HEK293 (cell line): Measurements from ENCODE around the gene TMEM88.

ENCODE experiments used
- HOXD13 ChIP-seq: sonication (generic); formaldehyde crosslinking; IDR thresholded peaks from 2 replicates; pipeline ENCODE4 v1.8.0; 2022; ENCODE audit warnings: missing genetic modification reagents, borderline replicate concordance
- IKZF3 ChIP-seq: fragments of 450-650 bp; IDR thresholded peaks from 2 replicates; pipeline ENCODE4 v1.5.0; 2018; ENCODE audit warnings: missing biosample characterization, mild to moderate bottlenecking, missing genetic modification characterization, moderate library complexity
- OSR2 ChIP-seq: fragments of 450-650 bp; formaldehyde crosslinking; IDR thresholded peaks from 2 replicates; pipeline ENCODE4 v1.5.1; 2016; ENCODE audit warnings: missing biosample characterization, missing genetic modification characterization
- SCRT1 ChIP-seq: fragments of 450-650 bp; formaldehyde crosslinking; IDR thresholded peaks from 2 replicates; pipeline ENCODE4 v1.5.1; 2016; ENCODE audit warnings: missing biosample characterization, missing genetic modification characterization, borderline replicate concordance
- SP7 ChIP-seq: fragments of 450-650 bp; formaldehyde crosslinking; IDR thresholded peaks from 2 replicates; pipeline ENCODE4 v1.5.1; 2016; ENCODE audit warnings: missing biosample characterization, missing genetic modification characterization
- TRIM28 ChIP-seq: IDR thresholded peaks from 2 replicates; pipeline ENCODE4 v1.6.1; 2011; ENCODE audit warnings: low read length, control low read depth, borderline replicate concordance
- ZBTB1 ChIP-seq: fragments of 450-650 bp; formaldehyde crosslinking; IDR thresholded peaks from 2 replicates; pipeline ENCODE4 v1.5.1; 2016; ENCODE audit warnings: missing biosample characterization, missing genetic modification characterization
- ZBTB21 ChIP-seq: fragments of 450-650 bp; formaldehyde crosslinking; IDR thresholded peaks from 2 replicates; pipeline ENCODE4 v1.5.1; 2017; ENCODE audit warnings: missing biosample characterization, missing genetic modification characterization
- ZBTB48 ChIP-seq: fragments of 450-650 bp; formaldehyde crosslinking; IDR thresholded peaks from 2 replicates; pipeline ENCODE4 v1.5.1; 2016; ENCODE audit warnings: missing biosample characterization, missing genetic modification characterization
- ZNF114 ChIP-seq: fragments of 450-650 bp; formaldehyde crosslinking; IDR thresholded peaks from 2 replicates; pipeline ENCODE4 v1.5.0; 2017; ENCODE audit warnings: missing biosample characterization, missing genetic modification characterization
- ZNF175 ChIP-seq: fragments of 450-650 bp; formaldehyde crosslinking; IDR thresholded peaks from 2 replicates; pipeline ENCODE4 v1.5.1; 2016; ENCODE audit warnings: missing biosample characterization, missing genetic modification characterization
- ZNF239 ChIP-seq: fragments of 450-650 bp; formaldehyde crosslinking; IDR thresholded peaks from 2 replicates; pipeline ENCODE4 v1.5.1; 2016; ENCODE audit warnings: missing biosample characterization, missing genetic modification characterization
- ZNF24 ChIP-seq: fragments of 450-650 bp; formaldehyde crosslinking; IDR thresholded peaks from 2 replicates; pipeline ENCODE4 v1.5.1; 2016; ENCODE audit warnings: missing biosample characterization, missing genetic modification characterization
- ZNF248 ChIP-seq: fragments of 450-650 bp; formaldehyde crosslinking; IDR thresholded peaks from 2 replicates; pipeline ENCODE4 v1.5.1; 2017; ENCODE audit warnings: missing biosample characterization, missing genetic modification characterization
- ZNF292 ChIP-seq: fragments of 450-650 bp; formaldehyde crosslinking; IDR thresholded peaks from 2 replicates; pipeline ENCODE4 v1.5.1; 2016; ENCODE audit warnings: low read depth, missing biosample characterization, missing genetic modification characterization, borderline replicate concordance
- ZNF548 ChIP-seq: fragments of 450-650 bp; formaldehyde crosslinking; IDR thresholded peaks from 2 replicates; pipeline ENCODE4 v1.5.1; 2016; ENCODE audit warnings: missing biosample characterization, missing genetic modification characterization
- ZNF747 ChIP-seq: fragments of 450-650 bp; formaldehyde crosslinking; IDR thresholded peaks from 2 replicates; pipeline ENCODE4 v1.5.1; 2016; ENCODE audit warnings: missing biosample characterization, missing genetic modification characterization
- ZNF792 ChIP-seq: fragments of 450-650 bp; formaldehyde crosslinking; IDR thresholded peaks from 2 replicates; pipeline ENCODE4 v1.5.1; 2016; ENCODE audit warnings: missing biosample characterization, missing genetic modification characterization
- ZSCAN30 ChIP-seq: fragments of 450-650 bp; IDR thresholded peaks from 2 replicates; pipeline ENCODE4 v1.5.1; 2018; ENCODE audit warnings: missing biosample characterization, mild to moderate bottlenecking, missing genetic modification characterization, moderate library complexity
- ZXDB ChIP-seq: fragments of 450-650 bp; formaldehyde crosslinking; IDR thresholded peaks from 2 replicates; pipeline ENCODE4 v1.5.1; 2016; ENCODE audit warnings: missing biosample characterization, missing genetic modification characterization
- TF ChIP-seq, protein P1 (sequence below): fragments of 450-650 bp; formaldehyde crosslinking; IDR thresholded peaks from 2 replicates; pipeline ENCODE4 v1.5.1; 2017; ENCODE audit warnings: missing biosample characterization, missing genetic modification characterization
- TF ChIP-seq, protein P2 (sequence below): fragments of 450-650 bp; formaldehyde crosslinking; IDR thresholded peaks from 2 replicates; pipeline ENCODE4 v1.5.1; 2016; ENCODE audit warnings: missing biosample characterization, missing genetic modification characterization
- TF ChIP-seq, protein P3 (sequence below): fragments of 450-650 bp; formaldehyde crosslinking; IDR thresholded peaks from 2 replicates; pipeline ENCODE4 v1.5.1; 2016; ENCODE audit warnings: missing biosample characterization, missing genetic modification characterization, borderline replicate concordance
- TF ChIP-seq, protein P4 (sequence below): fragments of 450-650 bp; formaldehyde crosslinking; IDR thresholded peaks from 2 replicates; pipeline ENCODE4 v1.5.1; 2016; ENCODE audit warnings: missing biosample characterization, missing genetic modification characterization
- TF ChIP-seq, protein P5 (sequence below): sonication (generic); formaldehyde crosslinking; IDR thresholded peaks from 2 replicates; pipeline ENCODE4 v1.8.1; 2022; ENCODE audit warnings: mild to moderate bottlenecking, moderate library complexity, missing genetic modification reagents
- TF ChIP-seq, protein P6 (sequence below): fragments of 450-650 bp; formaldehyde crosslinking; IDR thresholded peaks from 2 replicates; pipeline ENCODE4 v1.5.1; 2016; ENCODE audit warnings: missing biosample characterization, missing genetic modification characterization

TMEM88 gene

DNA sequence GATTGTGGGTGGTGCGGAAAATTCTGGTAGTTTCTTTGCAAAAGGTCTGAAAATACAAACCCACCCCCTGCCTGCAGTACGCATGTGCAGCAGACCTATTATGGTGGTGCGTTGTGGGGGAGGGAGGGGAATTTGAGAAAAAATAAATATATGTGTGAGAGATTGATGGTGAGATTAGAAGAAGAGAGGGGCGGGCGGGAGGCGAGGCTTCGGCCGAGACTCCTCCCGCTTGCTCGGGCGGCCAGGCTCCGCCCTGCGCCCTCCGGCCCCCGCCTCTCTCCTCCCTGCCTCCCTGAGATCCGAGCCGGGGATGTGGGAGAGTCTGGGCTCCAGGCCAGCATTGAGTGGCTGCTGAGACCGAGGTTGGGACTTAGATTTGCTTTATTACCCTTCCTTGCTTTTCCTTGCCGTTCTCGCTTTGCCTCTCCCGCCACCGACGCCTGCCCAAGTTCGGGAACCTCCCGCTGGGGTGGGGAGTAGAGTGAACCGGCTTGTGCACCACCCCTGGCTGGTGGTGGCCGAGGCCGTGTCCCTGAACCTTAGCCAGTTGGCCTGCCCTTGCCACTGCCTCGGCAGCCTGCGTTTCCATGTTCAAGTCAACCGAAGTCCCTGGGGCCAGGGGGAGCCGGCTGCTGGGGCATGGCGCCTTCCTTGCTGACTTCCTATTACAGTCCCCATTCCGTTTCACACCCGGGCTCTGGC is 32.8 kb downstream of the TMEM88 start (continued):
- TF ChIP-seq, protein P1, sequence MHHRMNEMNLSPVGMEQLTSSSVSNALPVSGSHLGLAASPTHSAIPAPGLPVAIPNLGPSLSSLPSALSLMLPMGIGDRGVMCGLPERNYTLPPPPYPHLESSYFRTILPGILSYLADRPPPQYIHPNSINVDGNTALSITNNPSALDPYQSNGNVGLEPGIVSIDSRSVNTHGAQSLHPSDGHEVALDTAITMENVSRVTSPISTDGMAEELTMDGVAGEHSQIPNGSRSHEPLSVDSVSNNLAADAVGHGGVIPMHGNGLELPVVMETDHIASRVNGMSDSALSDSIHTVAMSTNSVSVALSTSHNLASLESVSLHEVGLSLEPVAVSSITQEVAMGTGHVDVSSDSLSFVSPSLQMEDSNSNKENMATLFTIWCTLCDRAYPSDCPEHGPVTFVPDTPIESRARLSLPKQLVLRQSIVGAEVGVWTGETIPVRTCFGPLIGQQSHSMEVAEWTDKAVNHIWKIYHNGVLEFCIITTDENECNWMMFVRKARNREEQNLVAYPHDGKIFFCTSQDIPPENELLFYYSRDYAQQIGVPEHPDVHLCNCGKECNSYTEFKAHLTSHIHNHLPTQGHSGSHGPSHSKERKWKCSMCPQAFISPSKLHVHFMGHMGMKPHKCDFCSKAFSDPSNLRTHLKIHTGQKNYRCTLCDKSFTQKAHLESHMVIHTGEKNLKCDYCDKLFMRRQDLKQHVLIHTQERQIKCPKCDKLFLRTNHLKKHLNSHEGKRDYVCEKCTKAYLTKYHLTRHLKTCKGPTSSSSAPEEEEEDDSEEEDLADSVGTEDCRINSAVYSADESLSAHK (tag by site-specific recombination), result no peak; the same call in 1 of the 2 replicates
- TF ChIP-seq ZNF239 (tag by site-specific recombination) (no peak), ZNF114 (tag by site-specific recombination) (no peak), IKZF3 (tag by site-specific recombination) (peak; percentile 99), ZNF747 (tag by site-specific recombination) (no peak), ZNF248 (tag by site-specific recombination) (no peak), TRIM28 (peak; percentile 6), SCRT1 (tag by site-specific recombination) (no peak), ZBTB1 (no peak), ZNF792 (tag by site-specific recombination) (no peak), ZSCAN30 (tag by site-specific recombination) (peak; percentile 90), ZNF548 (tag by site-specific recombination) (no peak), HOXD13 (CRISPR knock-in tag) (no peak), ZBTB21 (no peak), OSR2 (tag by site-specific recombination) (peak; percentile 19; the same call in 1 of the 2 replicates), ZNF175 (tag by site-specific recombination) (no peak), ZNF292 (no peak), ZXDB (tag by site-specific recombination) (no peak; the same call in none of the 2 replicates), SP7 (tag by site-specific recombination) (peak; percentile 81), ZNF24 (tag by site-specific recombination) (0 out of 2 replicates have a peak, but pooled peaks have one; percentile 36), ZBTB48 (tag by site-specific recombination) (peak; percentile 95)
- TF ChIP-seq, protein P2, sequence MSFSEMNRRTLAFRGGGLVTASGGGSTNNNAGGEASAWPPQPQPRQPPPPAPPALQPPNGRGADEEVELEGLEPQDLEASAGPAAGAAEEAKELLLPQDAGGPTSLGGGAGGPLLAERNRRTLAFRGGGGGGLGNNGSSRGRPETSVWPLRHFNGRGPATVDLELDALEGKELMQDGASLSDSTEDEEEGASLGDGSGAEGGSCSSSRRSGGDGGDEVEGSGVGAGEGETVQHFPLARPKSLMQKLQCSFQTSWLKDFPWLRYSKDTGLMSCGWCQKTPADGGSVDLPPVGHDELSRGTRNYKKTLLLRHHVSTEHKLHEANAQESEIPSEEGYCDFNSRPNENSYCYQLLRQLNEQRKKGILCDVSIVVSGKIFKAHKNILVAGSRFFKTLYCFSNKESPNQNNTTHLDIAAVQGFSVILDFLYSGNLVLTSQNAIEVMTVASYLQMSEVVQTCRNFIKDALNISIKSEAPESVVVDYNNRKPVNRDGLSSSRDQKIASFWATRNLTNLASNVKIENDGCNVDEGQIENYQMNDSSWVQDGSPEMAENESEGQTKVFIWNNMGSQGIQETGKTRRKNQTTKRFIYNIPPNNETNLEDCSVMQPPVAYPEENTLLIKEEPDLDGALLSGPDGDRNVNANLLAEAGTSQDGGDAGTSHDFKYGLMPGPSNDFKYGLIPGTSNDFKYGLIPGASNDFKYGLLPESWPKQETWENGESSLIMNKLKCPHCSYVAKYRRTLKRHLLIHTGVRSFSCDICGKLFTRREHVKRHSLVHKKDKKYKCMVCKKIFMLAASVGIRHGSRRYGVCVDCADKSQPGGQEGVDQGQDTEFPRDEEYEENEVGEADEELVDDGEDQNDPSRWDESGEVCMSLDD (tag by site-specific recombination), result peak; percentile 58; the same call in 1 of the 2 replicates
- TF ChIP-seq, protein P3, sequence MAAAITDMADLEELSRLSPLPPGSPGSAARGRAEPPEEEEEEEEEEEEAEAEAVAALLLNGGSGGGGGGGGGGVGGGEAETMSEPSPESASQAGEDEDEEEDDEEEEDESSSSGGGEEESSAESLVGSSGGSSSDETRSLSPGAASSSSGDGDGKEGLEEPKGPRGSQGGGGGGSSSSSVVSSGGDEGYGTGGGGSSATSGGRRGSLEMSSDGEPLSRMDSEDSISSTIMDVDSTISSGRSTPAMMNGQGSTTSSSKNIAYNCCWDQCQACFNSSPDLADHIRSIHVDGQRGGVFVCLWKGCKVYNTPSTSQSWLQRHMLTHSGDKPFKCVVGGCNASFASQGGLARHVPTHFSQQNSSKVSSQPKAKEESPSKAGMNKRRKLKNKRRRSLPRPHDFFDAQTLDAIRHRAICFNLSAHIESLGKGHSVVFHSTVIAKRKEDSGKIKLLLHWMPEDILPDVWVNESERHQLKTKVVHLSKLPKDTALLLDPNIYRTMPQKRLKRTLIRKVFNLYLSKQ, result no peak
- TF ChIP-seq, protein P4, sequence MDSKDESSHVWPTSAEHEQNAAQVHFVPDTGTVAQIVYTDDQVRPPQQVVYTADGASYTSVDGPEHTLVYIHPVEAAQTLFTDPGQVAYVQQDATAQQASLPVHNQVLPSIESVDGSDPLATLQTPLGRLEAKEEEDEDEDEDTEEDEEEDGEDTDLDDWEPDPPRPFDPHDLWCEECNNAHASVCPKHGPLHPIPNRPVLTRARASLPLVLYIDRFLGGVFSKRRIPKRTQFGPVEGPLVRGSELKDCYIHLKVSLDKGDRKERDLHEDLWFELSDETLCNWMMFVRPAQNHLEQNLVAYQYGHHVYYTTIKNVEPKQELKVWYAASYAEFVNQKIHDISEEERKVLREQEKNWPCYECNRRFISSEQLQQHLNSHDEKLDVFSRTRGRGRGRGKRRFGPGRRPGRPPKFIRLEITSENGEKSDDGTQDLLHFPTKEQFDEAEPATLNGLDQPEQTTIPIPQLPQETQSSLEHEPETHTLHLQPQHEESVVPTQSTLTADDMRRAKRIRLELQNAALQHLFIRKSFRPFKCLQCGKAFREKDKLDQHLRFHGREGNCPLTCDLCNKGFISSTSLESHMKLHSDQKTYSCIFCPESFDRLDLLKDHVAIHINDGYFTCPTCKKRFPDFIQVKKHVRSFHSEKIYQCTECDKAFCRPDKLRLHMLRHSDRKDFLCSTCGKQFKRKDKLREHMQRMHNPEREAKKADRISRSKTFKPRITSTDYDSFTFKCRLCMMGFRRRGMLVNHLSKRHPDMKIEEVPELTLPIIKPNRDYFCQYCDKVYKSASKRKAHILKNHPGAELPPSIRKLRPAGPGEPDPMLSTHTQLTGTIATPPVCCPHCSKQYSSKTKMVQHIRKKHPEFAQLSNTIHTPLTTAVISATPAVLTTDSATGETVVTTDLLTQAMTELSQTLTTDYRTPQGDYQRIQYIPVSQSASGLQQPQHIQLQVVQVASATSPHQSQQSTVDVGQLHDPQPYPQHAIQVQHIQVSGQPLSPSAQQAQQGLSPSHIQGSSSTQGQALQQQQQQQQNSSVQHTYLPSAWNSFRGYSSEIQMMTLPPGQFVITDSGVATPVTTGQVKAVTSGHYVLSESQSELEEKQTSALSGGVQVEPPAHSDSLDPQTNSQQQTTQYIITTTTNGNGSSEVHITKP (tag by site-specific recombination), result peak; percentile 96
- TF ChIP-seq, protein P5, sequence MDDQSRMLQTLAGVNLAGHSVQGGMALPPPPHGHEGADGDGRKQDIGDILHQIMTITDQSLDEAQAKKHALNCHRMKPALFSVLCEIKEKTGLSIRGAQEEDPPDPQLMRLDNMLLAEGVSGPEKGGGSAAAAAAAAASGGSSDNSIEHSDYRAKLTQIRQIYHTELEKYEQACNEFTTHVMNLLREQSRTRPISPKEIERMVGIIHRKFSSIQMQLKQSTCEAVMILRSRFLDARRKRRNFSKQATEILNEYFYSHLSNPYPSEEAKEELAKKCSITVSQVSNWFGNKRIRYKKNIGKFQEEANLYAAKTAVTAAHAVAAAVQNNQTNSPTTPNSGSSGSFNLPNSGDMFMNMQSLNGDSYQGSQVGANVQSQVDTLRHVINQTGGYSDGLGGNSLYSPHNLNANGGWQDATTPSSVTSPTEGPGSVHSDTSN, result 0 out of 2 replicates have a peak, but pooled peaks have one; percentile 62
- TF ChIP-seq, protein P6, sequence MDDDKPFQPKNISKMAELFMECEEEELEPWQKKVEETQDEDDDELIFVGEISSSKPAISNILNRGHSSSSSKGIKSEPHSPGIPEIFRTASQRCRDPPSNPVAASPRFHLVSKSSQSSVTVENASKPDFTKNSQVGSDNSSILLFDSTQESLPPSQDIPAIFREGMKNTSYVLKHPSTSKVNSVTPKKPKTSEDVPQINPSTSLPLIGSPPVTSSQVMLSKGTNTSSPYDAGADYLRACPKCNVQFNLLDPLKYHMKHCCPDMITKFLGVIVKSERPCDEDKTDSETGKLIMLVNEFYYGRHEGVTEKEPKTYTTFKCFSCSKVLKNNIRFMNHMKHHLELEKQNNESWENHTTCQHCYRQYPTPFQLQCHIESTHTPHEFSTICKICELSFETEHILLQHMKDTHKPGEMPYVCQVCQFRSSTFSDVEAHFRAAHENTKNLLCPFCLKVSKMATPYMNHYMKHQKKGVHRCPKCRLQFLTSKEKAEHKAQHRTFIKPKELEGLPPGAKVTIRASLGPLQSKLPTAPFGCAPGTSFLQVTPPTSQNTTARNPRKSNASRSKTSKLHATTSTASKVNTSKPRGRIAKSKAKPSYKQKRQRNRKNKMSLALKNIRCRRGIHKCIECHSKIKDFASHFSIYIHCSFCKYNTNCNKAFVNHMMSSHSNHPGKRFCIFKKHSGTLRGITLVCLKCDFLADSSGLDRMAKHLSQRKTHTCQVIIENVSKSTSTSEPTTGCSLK, result no peak
